ENCODE results near the gene FAM209B.
A peak's percentile ranks its signal among the peaks of the same experiment; 100 is the strongest.
"Not testable (repeated sequence)": the region's sequence is repeated elsewhere in the genome, so short reads cannot be mapped to it uniquely, and the experiment has no call there.

Gene FAM209B, protein sequence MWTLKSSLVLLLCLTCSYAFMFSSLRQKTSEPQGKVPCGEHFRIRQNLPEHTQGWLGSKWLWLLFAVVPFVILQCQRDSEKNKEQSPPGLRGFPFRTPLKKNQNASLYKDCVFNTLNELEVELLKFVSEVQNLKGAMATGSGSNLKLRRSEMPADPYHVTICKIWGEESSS

DNA sequence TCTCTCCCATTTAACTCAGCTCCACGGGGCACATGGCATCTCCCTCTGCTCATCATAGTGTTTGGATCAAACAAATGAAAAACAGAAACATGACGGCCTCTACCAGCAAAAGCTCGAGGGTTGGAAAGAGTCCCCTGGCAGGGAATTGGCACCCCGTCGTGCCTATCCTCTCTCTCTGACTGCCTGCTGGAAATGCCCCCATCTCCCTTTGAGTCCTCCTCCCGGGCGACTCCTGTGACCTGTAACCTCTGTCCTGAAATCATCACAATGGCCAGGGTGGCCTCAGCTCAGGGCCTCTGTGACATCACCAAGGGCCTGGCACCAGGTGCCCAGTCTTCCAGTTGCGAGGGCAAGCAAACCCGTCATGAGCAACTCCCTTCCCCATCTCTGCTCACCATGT is at the start of gene FAM209B:
Gene FAM209B, plus strand, starts transcription at position 301 of the 400 bp plus-strand sequence. Its CDS starts 96 bp downstream, at position 397.
- in situ Hi-C loops (cut with HindIII; ENCODE audit: low sequenced_read_pairs); H3K4me3 ChIP-seq (ENCODE audit: low read depth, low read length); DNase-seq (ENCODE audit: low read depth): not testable (repeated sequence)

DNA sequence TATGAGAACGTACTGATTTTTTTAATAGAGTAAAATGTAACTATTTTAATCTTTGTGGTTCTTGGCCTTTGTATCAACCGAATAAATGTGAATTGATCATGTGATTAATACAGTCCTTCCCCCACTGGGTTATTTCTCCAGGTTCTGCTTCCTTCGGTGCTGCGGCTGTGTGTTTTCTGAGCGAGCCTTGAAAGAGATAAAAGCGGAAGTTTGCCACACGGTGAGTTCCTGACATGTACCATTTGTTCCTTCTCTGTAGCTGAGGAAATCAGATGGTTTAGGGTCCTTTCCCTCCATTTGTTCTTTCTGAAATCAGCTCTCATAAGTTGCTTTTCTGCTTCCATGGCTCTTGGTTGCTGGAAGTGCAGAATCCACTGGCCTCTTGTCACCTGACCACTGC is 49.1 kb upstream of the FAM209B start:
- TF ChIP-seq, protein P1, sequence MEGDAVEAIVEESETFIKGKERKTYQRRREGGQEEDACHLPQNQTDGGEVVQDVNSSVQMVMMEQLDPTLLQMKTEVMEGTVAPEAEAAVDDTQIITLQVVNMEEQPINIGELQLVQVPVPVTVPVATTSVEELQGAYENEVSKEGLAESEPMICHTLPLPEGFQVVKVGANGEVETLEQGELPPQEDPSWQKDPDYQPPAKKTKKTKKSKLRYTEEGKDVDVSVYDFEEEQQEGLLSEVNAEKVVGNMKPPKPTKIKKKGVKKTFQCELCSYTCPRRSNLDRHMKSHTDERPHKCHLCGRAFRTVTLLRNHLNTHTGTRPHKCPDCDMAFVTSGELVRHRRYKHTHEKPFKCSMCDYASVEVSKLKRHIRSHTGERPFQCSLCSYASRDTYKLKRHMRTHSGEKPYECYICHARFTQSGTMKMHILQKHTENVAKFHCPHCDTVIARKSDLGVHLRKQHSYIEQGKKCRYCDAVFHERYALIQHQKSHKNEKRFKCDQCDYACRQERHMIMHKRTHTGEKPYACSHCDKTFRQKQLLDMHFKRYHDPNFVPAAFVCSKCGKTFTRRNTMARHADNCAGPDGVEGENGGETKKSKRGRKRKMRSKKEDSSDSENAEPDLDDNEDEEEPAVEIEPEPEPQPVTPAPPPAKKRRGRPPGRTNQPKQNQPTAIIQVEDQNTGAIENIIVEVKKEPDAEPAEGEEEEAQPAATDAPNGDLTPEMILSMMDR (IDR thresholded peaks at IDR 0.05; ENCODE audit: low read depth, low read length, missing control alignments) = no peak
- in situ Hi-C loops (cut with HindIII; ENCODE audit: low sequenced_read_pairs) = no loop called here
- no peak for DNase-seq (ENCODE audit: low read depth)
- H3K4me3 ChIP-seq (ENCODE audit: low read depth, low read length) = no peak overlapping the region

DNA sequence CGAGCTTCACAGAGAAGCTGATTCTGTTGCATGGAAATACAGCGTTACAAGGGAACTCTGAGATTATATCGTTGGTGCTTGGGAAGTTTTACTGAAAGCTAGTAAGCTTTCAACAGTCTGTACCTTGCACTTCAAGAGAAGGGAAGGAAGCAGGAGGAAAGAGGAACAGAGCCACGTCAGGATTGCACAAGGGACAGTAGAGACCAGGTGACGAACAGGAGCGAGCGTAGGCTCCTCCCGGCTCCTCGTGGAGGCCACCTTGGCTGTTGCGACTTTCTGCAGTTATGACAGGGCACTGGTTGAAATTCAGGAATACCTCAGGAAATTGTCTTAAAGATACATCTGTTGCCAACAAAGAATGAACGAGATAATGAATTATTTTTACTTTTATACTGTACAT is 45.8 kb upstream of the FAM209B start:
- TF ChIP-seq, protein P1 (IDR thresholded peaks at IDR 0.05; ENCODE audit: low read depth, low read length, missing control alignments) = no peak
- no peak for DNase-seq (ENCODE audit: low read depth)
- H3K4me3 ChIP-seq (ENCODE audit: low read depth, low read length) = no peak overlapping the region
- in situ Hi-C loops (cut with HindIII; ENCODE audit: low sequenced_read_pairs) = no loop called here

DNA sequence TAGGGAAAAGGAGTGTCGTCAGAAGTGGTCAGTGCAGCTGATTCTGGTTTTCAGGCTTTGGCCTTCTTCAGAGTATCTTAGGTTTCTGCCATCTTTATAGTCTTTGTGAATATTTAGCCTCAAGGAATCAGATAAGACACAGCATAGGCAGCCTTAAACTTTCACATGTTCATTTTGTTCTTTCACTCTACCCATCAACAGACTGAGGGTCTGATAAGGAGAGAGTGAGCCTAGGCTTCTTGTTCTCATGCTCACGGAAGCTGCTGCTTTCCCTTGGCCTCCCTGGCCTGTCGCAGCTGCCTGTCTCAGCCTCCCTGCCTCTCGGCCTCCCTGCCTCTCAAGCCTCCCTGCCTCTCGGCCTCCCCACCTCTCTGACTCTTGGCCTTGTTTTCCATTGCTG is 44.5 kb upstream of the FAM209B start:
- no peak for DNase-seq (ENCODE audit: low read depth)

DNA sequence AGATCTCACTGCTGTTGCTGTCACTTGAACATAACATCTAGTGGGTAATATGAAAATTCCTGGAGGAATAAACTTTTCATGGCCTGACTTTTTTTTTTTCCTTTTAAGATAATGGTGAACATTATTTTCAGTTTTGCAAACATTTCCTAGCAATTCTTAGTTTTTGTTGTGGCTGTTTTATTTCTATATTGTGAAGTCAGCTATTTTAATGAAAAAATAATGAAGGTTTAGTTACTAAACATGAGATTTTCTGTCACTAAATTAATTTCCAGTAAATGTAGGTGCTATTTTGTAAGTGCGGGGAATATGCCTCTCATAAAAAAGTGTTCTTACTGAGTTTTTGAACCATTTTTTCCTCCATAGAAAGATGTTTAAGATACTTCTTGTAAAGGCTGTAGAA is 31.9 kb upstream of the FAM209B start:
- TF ChIP-seq, protein P1 (IDR thresholded peaks at IDR 0.05; ENCODE audit: low read depth, low read length, missing control alignments) = no peak
- in situ Hi-C loops (cut with HindIII; ENCODE audit: low sequenced_read_pairs) = no loop called here
- no peak for DNase-seq (ENCODE audit: low read depth)
- H3K4me3 ChIP-seq (ENCODE audit: low read depth, low read length) = no peak overlapping the region

More for the DNA sequence above, 44.5 kb upstream of the FAM209B start:
- no peak overlapping the region for H3K4me3 ChIP-seq (ENCODE audit: low read depth, low read length)
- in situ Hi-C loops (cut with HindIII; ENCODE audit: low sequenced_read_pairs) = no loop called here
- TF ChIP-seq, protein P1 (IDR thresholded peaks at IDR 0.05; ENCODE audit: low read depth, low read length, missing control alignments) = no peak

DNA sequence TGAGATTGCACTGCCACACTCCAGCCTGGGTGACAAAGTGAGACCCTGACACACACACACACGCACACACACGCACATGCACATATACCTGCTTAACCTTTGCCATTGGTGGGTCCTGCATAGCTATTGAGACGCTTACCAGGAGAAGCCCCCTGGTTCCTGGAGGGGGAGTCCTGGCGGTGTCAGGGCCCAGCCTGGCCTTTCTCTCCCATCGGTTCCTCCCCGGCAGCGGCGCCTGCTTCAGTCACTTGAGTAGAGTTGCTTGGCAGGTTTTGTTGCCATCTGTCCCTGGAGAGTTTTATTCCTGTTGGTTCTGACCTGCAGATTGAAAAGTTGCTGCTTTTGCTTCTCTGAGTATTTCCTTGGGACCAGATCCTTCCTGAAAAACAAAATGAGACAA is 29.1 kb upstream of the FAM209B start:
- DNase-seq (ENCODE audit: low read depth) = no peak
- in situ Hi-C loops (cut with HindIII; ENCODE audit: low sequenced_read_pairs) = no loop called here
- H3K4me3 ChIP-seq (ENCODE audit: low read depth, low read length) = no peak overlapping the region
- TF ChIP-seq, protein P1 (IDR thresholded peaks at IDR 0.05; ENCODE audit: low read depth, low read length, missing control alignments) = no peak

DNA sequence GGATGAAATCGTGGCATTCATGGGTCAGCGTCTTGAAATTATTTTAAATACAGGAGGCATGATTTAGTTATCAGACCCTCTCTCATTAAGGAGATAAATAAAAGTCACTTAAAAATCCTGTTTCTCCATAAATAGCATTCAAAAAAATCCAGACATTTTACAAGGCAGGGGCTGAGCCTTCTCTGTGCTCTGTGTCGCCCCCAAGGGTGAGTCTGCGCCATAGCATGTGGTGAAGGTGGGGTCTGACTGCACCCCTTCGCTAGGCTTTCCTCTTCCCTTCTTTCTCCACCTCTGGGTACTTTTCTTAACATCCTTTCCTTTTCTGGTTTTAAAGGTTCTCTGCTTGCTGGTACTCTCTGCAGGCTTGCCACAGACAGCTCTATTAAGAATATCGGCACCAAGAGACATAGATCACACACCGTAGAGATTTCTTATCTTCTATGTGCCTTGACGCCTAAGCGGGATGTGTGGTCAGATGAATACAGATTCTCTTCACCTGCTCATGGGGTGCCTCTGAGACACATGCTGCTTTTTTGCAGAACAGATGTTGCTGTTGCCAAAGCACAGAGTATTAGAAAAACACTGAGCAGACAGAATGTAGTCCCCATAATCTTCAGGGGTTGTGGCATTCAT is 28.6 kb upstream of the FAM209B start:
- in situ Hi-C loops (cut with HindIII; ENCODE audit: low sequenced_read_pairs) = no loop called here
- DNase-seq (ENCODE audit: low read depth) = no peak
- TF ChIP-seq, protein P1 (IDR thresholded peaks at IDR 0.05; ENCODE audit: low read depth, low read length, missing control alignments) = peak; percentile 62
- H3K4me3 ChIP-seq (ENCODE audit: low read depth, low read length) = no peak overlapping the region
